Suprapubic skin (tissue), 4 donors: Measurements from ENCODE around the gene POLE4. TPM values are rescaled to one million over a fixed set of nuclear protein-coding genes. Genes with fewer than 3 reads are reported as not detected.

Experiments
- DNase-seq, 2 donors: peaks; one replicate each; pipeline ENCODE4 v3.0.0-alpha.2; 2019; ENCODE audit warnings: low spot score in 2 of 2
- H3K27ac ChIP-seq: fragments of 200-600 bp; sonication (generic); one replicate; pipeline ENCODE4 v1.5.1; 2019
- H3K27me3 ChIP-seq: fragments of 200-600 bp; sonication (generic); one replicate; pipeline ENCODE4 v1.5.1; 2019
- H3K36me3 ChIP-seq: fragments of 200-600 bp; sonication (generic); one replicate; pipeline ENCODE4 v1.5.1; 2019
- H3K4me1 ChIP-seq: fragments of 200-600 bp; sonication (generic); one replicate; pipeline ENCODE4 v1.5.1; 2019
- H3K4me3 ChIP-seq: fragments of 200-600 bp; sonication (generic); one replicate; pipeline ENCODE4 v1.5.1; 2019; ENCODE audit warnings: mild to moderate bottlenecking
- H3K9me3 ChIP-seq: fragments of 200-600 bp; sonication (generic); one replicate; pipeline ENCODE4 v1.5.1; 2019
- EP300 ChIP-seq: sonication (generic); formaldehyde crosslinking; IDR thresholded peaks from one replicate; pipeline ENCODE4 v1.6.1; 2017; ENCODE audit warnings: antibody characterized with exemption
- POLR2A ChIP-seq, 2 donors: fragments of 450-650 bp; IDR thresholded peaks; one replicate each; pipeline ENCODE4 v1.6.1; 2017; ENCODE audit warnings: antibody characterized with exemption in 2 of 2, mild to moderate bottlenecking in 2 of 2, moderate library complexity in 2 of 2
- POLR2AphosphoS5 ChIP-seq, 3 donors: sonication (generic); formaldehyde crosslinking; IDR thresholded peaks; one replicate each; pipeline ENCODE4 v1.6.1; 2017; ENCODE audit warnings: antibody characterized with exemption in 3 of 3
- whole genome bisulfite sequencing: methylation state at CpG from one replicate; pipeline ENCODE4 v1.1.5; 2018; 5-methylcytosine and 5-hydroxymethylcytosine counted together
- total RNA-seq, 4 donors: library from RNA; depleted of rRNA; stranded (reverse); fragments of >200 nt; gene quantifications; one replicate each; pipeline ENCODE4 v1.1.0, GENCODE V29; 2016
- TF ChIP-seq, protein P1 (sequence below), 2 donors: fragments of 200-600 bp in 1 of 2; fragments of 450-650 bp in 1 of 2; sonication (generic) in 1 of 2; IDR thresholded peaks; one replicate each; pipeline ENCODE4 v1.5.1; 2016 to 2019; ENCODE audit warnings: antibody characterized with exemption in 2 of 2, mild to moderate bottlenecking in 1 of 2, moderate library complexity in 1 of 2

POLE4 gene
- total RNA-seq, 4 donors from 2014 or later = 5.7 to 20.0 (median 13.8) TPM

DNA sequence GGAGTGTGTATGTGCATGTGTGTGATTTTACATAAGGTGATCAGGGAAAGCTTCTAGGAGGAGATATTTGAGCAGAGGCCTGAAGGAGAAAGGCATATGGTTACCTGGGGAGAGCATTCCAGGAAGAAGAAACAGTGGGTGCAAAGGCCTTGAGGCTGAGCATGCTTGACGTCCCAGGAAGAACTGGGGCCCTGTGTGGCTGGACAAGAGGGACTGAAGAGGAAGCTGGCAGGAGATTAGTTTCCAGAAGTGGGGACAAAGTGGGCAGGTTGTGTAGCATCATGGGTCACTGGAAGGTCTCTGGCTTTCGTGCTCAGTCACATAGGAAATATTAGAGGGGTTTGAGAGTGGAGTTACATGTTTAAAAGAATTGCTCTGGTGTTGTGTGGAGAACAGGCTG, 42.0 kb upstream of the POLE4 start:
- WGBS = 79% methylated on average over 2 of the region's 2 CpGs
- Histone ChIP-seq H3K4me1 (peaks cover 4% of the 10 kb centered on the region), H3K27ac (no peak overlapping the region), H3K36me3 (no peaks in the 10 kb centered on the region), H3K4me3 (no peak overlapping the region), H3K27me3 (peaks cover 10% of the 10 kb centered on the region), H3K9me3 (no peaks in the 10 kb centered on the region)
- no peak for DNase-seq
- no peak for TF ChIP-seq POLR2AphosphoS5 (IDR thresholded peaks at IDR 0.05)
- no peak for TF ChIP-seq POLR2A (IDR thresholded peaks at IDR 0.05)
- TF ChIP-seq, protein P1, sequence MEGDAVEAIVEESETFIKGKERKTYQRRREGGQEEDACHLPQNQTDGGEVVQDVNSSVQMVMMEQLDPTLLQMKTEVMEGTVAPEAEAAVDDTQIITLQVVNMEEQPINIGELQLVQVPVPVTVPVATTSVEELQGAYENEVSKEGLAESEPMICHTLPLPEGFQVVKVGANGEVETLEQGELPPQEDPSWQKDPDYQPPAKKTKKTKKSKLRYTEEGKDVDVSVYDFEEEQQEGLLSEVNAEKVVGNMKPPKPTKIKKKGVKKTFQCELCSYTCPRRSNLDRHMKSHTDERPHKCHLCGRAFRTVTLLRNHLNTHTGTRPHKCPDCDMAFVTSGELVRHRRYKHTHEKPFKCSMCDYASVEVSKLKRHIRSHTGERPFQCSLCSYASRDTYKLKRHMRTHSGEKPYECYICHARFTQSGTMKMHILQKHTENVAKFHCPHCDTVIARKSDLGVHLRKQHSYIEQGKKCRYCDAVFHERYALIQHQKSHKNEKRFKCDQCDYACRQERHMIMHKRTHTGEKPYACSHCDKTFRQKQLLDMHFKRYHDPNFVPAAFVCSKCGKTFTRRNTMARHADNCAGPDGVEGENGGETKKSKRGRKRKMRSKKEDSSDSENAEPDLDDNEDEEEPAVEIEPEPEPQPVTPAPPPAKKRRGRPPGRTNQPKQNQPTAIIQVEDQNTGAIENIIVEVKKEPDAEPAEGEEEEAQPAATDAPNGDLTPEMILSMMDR (IDR thresholded peaks at IDR 0.05) = no peak
- TF ChIP-seq EP300 = no peak

DNA sequence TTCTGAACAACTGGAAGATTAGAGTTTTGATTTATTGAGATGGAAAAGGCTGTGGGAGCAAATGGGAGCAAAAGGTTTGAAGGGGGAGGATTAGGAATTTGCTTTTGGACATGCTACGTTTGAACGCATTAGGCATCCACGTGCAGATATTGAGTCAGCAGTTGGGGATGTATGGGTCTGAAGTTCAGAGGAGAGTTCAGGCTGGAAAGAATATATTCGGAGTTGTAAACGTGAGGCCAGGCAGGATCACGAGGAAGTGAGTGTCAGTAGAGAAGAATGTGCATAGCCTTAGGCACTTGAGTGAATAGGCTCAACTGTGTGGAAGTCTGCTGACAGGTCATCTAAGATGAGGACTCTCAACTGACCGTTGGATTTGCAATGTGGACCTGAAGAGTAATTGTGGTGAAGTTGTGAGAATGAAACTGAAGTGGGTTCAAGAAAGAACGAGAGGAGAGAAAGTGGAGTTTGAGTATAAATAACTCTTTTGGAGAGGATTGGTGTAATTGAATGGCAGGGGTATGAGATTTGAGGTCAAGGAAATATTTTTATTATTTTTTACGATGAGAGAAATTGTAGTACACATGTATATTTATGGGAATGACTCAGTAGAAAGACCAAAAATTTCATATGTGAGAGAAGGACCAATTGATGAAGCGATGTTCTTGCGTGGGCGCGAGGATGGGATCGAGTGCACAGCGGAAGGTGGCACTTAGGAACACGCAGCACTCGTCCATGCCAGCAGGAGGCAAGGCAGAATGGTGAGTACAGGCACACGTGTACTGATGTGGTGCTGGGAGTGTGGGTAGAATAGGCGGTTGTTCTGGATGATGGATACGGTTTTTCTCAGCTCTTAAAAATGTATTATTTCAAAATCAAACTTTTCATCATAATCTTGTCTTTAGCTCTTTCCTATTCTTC, 40.5 kb upstream of the POLE4 start:
- Histone ChIP-seq H3K36me3 (no peaks in the 10 kb centered on the region), H3K27me3 (peaks cover 7% of the 10 kb centered on the region), H3K27ac (no peak overlapping the region), H3K9me3 (no peaks in the 10 kb centered on the region), H3K4me3 (no peak overlapping the region), H3K4me1 (peaks cover 4% of the 10 kb centered on the region)
- TF ChIP-seq, protein P1 (IDR thresholded peaks at IDR 0.05) = no peak
- 76% methylated on average over 20 of the region's 20 CpGs for whole genome bisulfite sequencing
- DNase-seq = no peak

DNA sequence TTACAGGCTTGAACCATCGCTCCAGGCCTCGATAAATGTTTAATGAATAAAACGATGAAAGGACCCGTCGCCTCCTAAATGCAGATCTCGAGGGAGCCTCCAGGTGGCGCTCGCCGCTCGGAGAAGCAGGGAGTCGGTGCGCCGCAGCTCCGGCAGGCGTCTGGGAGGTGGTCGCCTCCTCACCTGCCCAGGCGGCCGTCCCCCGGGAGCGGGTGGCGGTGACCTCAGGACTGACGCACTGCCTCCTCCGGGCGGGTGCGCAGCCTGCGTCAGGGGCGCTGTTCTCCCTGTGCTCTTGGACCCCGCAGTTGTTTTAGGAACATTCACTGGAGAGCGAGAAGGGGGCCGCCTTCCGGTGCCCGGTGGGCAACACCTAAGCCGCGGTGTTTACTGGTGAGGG, 38.6 kb upstream of the POLE4 start:
- DNase-seq = no peak
- 5% methylated on average over 16 of the region's 34 CpGs for WGBS
- TF ChIP-seq, protein P1 (IDR thresholded peaks at IDR 0.05) = peak in 1 of 2 donors; percentile 66
- TF ChIP-seq EP300 = no peak

DNA sequence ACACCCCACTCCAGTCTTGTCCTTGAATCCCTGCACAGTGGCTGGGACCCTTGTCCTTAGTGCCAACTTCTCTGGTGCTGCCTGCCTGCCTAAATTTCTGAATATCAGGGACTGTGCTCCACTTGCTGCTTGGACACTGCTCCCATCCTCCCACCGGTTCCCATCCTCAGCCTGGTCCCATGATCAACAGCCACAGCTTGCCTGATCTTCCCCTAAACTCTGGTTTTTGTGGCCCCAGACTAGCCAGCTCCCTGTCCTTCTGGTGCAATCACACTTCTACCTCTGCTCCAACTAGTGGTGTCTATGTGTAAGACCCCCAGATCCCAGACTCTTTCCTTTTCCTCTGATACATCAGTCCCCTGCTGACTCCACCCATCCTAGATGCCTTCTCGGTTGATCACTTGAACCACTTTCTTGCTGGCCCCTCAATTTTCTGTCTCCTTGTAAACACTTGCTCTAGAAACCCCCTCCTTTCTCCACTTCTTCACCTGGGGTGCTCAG, 37.2 kb upstream of the POLE4 start:
- WGBS = 81% methylated on average over 2 of the region's 2 CpGs

More for the DNA sequence above, 38.6 kb upstream of the POLE4 start:
- Histone ChIP-seq H3K36me3 (no peaks in the 10 kb centered on the region), H3K4me3 (peak overlapping the region; percentile 31), H3K4me1 (peaks cover 4% of the 10 kb centered on the region), H3K27ac (no peak overlapping the region), H3K9me3 (no peaks in the 10 kb centered on the region), H3K27me3 (peaks cover 7% of the 10 kb centered on the region)

More for the DNA sequence above, 37.2 kb upstream of the POLE4 start:
- Histone ChIP-seq H3K27me3 (peaks cover 7% of the 10 kb centered on the region), H3K27ac (no peak overlapping the region), H3K36me3 (no peaks in the 10 kb centered on the region), H3K4me1 (peaks cover 4% of the 10 kb centered on the region), H3K4me3 (no peak overlapping the region), H3K9me3 (no peaks in the 10 kb centered on the region)
- TF ChIP-seq POLR2A (IDR thresholded peaks at IDR 0.05) = no peak
- TF ChIP-seq, protein P1 (IDR thresholded peaks at IDR 0.05) = no peak
- TF ChIP-seq POLR2AphosphoS5 (IDR thresholded peaks at IDR 0.05) = no peak
- TF ChIP-seq EP300 = no peak
- DNase-seq = no peak
